NT2/D1 (cell line): ENCODE measurements around the gene MICAL1.

Experiments
- YY1 ChIP-seq: IDR thresholded peaks from 2 replicates; pipeline ENCODE4 v1.6.1; 2011; ENCODE audit not compliant: insufficient read length, insufficient read depth
- ZNF274 ChIP-seq: IDR thresholded peaks from 2 replicates; pipeline ENCODE4 v1.6.1; 2011; ENCODE audit warnings: mild to moderate bottlenecking, low read depth, low read length

- TF ChIP-seq YY1: no peak
- TF ChIP-seq ZNF274: no peak
Measured at GRCh38 chr6:109450801-109451200, 4.8 kb downstream of the MICAL1 start.
